ENCODE data around the gene PSD2.

Gene PSD2

DNA sequence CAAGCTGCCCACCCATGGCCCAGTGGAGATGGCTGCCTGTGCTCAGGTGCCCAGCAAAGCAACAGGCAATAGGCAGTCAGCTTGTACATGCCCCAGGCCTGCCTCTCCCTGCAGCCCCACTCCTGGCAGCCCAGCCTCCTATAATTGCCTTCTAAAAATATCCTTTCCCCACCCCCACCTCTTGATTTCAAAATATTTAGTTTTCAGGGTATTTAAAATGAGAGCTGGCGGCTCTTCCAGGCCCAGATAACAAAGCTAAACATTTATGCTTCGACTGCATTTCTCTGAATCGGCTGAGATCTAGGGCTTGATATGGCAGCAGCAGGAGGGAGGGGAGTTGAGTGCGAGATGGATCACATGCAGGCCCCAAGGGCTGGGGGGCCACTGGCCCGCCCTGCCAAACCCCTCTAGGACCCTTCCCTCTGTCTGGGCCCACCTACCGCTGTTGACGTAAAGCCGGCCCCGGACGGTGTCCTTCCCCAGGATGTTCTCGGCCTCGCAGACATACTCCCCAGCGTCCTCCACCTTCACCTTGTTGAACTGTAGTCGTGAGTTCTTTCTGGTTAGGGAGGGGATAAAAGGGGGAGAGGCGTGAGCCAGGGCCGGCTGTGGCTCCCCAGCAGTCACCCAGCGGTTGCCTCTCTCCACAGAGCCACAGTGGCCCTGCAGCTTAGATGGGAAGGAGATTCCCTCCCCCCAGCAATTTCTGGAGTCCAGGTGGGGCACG lies 85.0 kb downstream of the PSD2 start:
- no peak for DNase-seq (ENCODE audit: low read depth)

DNA sequence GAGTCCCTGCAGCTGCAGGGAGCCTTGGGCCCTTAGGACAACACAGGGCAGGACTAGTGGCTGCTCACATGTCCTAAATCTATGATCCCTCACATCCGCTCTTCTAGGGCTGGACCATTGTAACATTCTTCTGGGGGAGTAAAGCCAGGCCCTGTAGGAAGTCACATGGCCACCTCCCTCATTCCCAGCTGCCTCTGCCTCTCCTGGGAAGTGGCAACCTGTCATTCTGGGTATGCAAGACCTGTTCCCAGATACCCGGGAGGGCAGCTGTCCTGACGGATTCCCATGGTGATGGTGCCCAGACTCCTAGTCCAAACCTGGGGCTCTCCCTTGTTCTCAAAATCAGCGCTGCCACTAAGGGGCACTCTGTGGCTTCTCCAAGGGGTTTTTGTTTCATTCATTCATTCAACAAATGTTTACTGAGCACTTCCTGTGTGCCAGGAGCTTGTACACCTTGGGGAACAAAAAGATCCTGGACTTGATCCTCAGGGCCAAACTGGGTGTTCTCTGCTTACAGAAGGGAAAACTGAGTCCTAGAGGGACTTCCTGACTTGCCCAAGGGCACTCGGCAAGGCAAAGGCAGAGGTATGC lies 85.6 kb downstream of the PSD2 start:
- DNase-seq (ENCODE audit: low read depth), result no peak

DNA sequence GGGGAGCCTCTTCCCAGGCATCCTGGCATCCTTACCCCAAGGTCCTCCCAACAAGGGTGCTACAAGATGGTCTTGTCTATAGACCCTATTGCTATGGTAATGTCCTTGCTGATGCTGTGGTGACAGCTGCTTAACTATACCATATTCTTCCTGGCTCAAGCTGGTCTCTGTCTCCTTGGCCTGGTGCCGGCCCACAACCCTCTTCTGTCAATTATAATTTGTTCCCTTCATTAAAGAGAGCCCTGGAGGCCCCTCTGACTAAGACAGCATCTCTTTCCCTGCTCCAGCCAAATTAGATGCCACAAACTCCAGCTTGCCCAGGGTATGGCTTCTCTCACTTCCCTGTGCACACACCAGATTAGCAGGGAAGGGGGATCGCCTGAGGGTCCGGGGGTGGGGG lies 86.7 kb downstream of the PSD2 start:
- DNase-seq (ENCODE audit: low read depth), result no peak

DNA sequence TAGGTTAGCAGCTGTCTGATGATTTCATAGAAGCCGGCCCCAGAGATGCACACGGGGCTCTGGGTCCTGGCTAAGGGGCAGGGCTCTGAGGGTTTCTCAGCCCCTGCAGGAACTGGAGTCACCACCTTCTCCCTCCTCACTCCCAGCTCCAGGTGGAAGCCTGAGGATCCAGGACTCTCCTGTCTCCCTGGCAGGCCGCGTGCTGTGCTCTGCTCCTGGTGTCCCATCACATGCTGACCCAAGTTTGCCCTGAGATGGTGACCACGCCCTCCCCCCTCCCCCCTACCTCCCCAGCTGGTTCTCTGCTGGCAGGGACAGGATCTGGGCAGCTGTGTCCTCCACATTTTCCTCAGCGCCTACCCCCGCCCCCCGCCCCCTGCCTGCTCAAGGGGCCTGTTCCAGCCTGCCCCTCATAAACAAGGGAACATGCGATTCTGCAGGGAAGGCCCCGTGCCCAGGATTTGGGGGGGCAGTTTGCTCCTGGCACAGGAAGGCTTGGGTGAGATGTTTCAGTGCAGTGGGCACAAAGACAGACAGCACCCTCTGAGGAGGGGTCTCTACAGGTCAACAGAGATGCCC lies 87.4 kb downstream of the PSD2 start:
- DNase-seq (ENCODE audit: low read depth), result no peak

DNA sequence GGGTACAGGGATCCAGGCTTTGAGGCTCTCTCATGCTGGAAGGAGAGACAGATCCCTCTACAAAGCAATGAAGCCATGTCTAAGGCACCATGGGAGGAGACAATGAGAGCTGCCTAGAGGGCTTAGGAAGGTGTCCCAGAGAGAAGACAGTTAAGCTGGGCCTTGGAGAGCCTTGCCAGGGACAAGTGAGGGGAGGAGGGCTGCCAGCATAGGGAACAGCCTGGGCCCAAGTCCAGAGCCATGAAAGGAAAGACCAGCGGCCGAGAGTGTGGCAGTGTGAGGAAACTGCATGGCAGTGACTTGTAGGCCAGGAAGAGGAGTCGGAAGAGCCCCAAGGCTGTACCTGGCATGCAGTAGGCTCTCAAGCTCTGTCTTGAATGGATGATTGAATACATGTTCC lies 88.5 kb downstream of the PSD2 start:
- DNase-seq (ENCODE audit: low read depth), result no peak

DNA sequence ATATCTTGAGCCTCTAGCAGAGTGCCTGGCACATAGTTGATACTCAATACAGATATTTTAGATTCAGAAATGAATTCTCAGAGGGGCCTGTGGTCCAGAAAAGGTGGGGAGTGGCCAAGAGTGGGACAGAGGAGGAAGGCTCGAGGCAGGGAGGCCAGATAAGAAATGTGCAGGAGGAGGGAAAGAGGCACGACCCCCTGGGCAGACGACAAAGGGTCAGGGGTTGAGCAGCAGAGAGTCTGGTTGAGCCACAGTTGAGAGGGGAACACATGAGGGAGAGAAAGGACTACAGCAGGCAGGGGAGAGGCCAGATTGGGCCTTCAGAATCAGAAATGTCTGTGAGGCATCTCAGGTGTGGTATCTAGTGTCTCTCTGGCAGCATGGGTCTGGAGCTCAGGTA lies 89.1 kb downstream of the PSD2 start:
- no peak for DNase-seq (ENCODE audit: low read depth)

DNA sequence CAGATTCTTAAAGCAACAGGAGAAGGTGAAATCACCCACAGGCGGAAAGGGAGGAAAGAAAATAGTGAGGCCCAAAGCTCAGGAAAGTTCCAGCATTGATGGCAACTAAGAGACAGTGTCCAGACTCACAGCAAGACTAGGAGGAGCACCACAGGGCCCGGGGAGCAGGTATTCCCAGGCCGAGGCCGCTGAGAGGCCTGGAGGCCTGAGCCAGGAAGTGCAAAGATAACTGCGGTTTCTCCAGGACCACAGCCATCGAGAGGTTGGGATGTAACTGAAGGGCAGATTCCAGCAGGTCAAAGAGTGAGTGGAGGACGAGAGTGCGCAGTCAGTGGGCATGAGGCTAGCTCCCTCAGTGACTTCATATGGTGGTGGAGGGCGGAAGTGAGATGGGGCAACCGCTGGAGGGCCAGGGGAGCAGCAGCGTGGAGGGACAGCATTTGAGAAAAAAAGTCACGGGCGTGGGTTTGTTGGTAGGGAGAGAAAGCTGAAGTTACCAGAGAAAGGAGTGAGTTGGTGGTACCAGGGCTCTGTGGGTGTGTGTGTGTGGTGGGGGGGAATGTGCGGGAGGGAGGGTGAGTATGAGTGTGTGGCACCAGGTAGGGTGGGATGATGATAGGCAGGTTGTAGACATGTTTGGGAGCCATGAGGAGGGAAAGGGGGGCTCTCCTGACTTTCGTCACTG lies 89.7 kb downstream of the PSD2 start:
- no peak for DNase-seq (ENCODE audit: low read depth)

DNA sequence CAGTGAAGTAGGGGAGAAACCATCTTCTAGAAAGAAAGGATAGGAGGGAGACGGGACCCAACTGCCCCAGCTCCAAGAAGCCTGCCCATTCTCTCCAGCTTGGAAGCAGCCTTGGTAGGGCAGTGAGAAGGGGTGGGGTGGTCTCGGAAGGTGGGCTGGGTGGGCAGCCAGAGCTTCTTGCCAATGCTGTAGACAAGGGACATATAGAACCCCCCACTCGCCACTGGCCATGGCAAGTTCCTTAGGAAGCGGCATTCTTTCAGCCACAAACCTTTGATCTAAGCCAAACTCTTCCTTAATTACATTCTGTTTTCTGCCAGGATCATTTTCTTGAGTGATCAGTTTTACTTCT lies 90.2 kb downstream of the PSD2 start:
- no peak for DNase-seq (ENCODE audit: low read depth)

DNA sequence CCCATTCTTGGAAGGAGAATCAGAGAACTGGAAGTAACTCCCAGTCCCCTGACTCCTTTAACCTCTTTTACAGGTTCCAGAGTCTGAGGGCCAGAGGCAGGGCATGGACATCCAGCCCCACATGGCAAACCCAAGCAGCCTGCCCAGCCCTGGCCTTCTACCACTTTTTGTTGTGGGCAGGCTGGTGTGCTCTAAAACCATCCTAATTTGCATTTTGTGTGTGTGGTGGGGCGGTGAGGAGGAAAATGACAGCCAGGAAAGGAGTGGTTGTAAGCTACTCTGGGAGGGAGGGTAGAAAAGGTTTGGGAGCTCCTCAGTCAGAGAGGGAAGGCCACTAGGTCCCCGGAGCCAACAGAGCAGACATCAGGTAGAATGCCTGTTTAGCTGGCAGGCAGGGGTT lies 90.6 kb downstream of the PSD2 start:
- no peak for DNase-seq (ENCODE audit: low read depth)

DNA sequence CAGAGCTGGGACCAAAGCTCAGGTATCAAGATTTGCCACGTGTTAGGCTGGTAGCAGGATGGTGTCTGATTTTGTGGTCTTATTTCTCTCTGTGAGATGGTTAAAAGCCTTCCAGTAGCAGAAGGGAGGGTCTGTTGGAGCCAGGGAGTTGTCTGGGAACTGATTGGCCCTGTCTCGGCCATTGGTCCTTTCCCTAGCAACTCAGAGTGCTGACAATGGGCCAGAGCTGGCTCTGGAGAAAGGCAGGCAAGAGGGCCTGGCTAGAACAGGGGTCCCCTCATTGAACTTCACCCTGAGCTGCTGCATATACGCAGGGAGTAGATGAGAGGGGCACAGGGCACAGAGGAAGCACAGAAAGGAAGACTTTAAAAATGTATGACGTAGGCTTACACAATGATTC lies 92.8 kb downstream of the PSD2 start:
- DNase-seq (ENCODE audit: low read depth), result no peak

DNA sequence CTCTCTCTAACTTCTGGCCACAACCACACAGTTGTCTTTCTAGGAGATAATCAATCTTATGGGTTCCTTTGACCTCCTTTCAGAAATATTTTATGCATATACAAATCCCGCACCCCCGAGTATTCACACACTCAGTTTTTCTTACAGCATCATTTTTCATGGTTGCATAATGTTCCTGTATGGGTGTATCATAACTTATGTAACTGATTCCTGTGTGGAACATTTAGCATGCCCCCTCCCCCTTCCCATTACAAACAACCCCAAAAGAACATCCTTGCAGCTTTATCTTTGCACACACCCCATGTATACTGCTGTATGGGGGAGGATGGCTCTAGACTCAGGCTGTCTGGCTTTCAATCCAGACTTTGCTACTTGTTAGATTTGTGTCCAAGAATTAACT lies 93.8 kb downstream of the PSD2 start:
- DNase-seq (ENCODE audit: low read depth), result no peak

DNA sequence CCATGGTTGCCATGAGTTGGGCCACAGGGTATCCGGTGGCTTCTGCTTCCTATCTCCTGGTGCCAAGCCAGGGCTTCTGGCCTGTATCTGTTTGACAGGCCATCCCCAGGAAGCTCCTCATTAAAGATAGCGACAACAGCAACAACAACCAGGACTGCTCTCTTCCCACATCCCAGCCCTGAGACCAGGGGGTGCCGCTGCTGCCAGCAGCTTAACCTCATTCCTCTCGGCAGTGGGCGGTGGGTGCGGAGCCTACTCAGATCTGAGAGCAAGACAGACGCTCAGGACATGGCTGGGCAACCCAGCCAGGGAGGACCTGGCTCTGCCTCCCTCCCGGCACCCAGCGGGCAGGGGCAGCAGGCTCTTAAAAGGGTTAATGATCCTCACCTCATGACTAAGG lies 98.3 kb downstream of the PSD2 start:
- no peak for DNase-seq (ENCODE audit: low read depth)
